GM18507 (cell line): Measurements from ENCODE around the gene LARGE1.
A peak's percentile ranks its signal among the peaks of the same experiment; 100 is the strongest.

Experiments used
- DNase-seq: peaks from one replicate; pipeline ENCODE4 v3.0.0; 2011; ENCODE audit warnings: low read depth; ENCODE audit not compliant: insufficient read length; ENCODE audit errors: extremely low spot score
- FAIRE-seq: peaks from 2 replicates; lab custom pipeline; 2011; peaks lifted over from hg19 to GRCh38; lab: Jason Lieb, UNC

Gene LARGE1

DNA sequence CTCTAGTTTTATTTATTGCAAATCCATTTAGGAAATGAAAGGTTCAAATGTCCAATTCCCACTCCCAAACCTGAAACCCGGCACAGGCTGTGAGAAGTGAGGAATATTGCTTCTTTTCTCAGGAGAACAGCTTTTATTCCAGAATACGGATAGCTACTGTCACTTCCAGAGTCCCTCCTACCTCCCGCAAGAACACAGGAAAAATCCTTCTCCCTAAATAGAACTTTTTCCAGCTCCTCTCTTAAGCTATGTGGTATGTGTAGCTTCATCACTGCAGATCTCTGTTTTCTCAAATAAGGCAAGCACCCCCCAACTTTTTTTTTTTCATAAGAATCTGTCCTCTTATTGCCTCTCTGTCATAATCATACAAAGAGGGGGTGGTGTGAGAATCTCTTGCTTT, 126.8 kb downstream of the LARGE1 start:
- FAIRE-seq, result no peak
- no peak for DNase-seq

DNA sequence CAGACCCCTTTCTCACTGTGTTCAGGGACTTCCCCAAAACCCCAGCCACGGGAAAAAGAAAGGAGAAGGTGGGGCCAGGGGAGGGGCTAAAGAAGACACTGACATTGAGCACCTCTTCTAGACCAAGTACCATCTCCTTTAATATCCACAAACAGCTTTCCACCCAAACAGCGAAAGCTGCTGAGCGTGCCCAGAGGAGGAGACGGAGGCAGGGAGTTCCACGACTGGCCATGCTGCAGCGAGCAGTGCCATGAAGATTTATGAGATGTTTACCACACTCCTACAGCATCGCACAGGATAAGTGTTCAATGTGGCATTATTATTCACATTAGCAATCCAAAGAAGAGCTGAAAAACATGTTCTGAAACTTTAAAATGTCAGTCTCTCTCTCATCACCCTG, 127.4 kb downstream of the LARGE1 start:
- DNase-seq (no peak), FAIRE-seq (peak; percentile 31)

DNA sequence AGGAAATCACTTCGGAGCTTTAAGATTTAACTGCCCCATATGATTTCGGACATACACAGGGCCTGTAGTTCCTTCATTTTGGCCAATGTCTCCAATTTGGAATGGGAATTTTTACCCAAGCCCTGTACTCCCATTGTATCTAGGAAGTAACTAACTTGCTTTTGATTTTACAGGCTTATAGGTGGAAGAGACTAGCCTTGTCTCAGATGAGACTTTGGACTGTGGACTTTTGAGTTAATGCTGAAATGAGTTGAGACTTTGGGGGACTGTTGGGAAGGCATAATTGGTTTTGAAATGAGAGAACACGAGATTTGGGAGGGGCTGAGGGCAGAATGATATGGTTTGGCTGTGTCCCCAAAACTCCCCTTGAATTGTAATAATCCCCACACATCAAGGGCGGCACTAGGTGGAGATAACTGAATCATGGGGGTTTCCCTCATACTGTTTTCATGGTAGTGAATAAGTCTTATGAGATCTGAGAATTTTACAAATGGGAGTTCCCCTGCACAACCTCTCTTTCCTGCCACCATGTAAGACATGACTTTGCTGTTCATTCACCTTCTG, 130.5 kb downstream of the LARGE1 start:
- DNase-seq, result no peak
- peak; percentile 72 for FAIRE-seq

DNA sequence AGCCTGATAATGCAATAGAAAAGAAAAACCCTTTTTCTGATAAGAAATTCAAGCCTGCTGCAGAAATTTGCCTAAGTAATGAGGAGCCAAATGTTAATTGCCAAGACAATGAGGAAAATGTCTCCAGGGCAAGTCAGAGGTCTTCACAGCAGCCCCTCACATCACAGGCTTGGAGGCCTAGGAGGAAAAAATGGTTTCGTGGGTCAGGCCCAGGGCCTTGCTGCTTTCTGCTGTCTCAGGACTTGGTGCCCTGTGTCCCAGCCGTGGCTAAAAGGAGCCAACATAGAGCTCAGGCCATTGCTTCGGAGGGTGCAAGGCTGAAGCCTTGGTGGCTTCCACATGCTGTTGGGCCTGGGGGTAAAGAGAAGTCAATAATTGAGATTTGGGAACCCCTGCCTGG, 131.3 kb downstream of the LARGE1 start:
- DNase-seq, result no peak
- FAIRE-seq, result no peak

DNA sequence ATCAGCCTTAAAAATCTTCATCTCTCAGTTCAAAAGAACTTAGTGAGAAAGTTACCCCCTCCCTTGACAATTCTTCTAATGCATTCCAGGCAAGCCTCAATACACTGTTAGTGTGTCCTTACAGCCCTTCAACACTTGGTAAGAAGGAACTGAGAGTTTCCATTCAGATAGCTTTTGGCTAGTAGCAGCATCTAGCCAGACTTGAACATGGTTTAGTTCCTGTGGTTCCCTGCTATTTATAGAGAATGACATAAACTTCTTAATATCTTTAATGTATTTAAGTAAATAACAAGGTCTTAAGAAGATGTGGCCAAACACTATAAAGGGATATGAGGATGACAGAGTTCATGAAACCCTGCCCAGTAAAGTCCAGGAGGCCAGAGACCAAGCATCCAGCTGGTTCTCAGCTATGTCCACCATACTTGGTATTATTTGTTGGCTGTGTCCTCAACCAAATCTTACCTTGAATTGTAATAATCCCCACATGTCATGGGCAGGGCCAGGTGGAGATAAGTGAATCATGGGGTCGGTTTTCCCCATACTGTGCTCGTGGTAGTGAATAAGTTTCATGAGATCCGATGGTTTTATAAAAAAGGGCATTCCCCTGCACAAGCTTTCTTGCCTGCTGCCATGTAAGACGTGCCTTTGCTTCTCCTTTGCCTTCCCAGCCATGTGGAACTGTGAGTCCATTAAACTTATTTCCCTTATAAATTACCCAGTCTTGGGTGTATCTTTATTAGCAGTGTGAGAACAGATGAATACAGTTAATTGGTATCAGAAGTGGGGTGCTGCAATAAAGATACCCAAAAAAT, 132.4 kb downstream of the LARGE1 start:
- FAIRE-seq (peak; percentile 77), DNase-seq (no peak)

DNA sequence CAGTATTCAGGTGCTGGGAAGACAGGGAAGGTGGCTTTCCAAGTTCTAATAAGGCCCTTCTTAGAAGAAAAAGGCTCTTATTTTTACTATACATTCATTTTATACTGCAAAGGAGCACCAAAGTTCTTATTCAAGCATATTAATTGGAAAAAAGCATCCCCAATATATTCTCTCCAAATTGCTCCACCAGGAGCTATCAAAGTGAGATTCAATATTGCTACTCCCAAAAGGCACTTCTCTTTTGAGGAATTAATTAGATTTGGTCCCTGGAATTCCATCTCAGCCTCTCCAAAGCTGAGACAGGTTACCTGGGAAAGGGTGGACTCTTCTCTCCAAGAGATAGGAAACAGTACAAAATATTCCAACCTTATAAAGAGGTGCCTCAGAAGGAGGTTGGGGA, 134.1 kb downstream of the LARGE1 start:
- DNase-seq, result no peak
- no peak for FAIRE-seq

DNA sequence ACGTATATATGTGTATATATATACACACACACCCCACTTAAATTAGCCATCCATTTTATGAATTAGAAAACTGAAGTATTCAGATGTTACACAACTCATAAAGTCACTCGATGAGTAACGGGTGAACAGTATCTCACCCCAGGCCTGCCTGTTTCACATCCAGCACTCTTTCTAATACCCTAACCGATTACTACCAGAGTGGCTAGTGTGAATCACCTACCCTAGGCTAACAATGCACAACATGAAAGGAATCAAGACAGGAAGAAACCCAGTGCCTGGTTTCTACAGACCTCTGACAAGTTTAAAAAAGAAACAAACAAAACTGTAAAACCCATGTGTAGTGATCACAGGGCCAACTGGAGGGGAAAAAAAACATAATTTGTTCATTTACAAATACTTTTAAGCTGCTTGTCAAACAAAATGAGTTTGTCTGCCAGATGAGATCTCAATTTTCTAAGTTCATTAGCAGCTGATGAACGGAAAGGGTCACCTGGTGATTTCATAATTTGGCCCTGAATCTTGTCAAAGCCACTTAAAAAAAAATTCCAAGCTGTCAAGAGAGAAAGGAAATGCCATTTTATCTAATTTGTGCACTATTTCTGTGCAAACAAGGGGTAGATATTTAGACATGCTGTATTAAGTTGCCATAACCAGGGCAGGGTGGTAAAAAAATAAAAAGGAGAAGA, 134.8 kb downstream of the LARGE1 start:
- DNase-seq (no peak), FAIRE-seq (peak; percentile 52)

DNA sequence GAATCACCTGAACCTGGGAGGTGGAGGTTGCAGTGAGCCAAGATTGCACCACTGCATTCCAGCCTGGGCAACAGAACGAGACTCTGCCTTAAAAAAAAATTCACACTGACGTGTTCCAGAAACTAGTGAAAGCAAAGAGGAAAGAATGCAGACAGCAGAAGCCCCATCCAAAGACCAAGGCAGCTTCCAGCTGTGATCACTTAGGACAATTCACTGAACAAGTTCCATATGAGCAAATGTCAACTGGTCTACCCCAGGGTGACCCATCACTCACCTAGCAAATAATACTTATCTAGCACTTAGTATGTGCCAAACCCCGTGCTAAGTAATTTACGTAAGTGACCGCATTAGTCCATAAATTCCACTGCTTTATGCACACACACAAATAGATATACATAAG, 138.9 kb downstream of the LARGE1 start:
- DNase-seq, result no peak
- no peak for FAIRE-seq

DNA sequence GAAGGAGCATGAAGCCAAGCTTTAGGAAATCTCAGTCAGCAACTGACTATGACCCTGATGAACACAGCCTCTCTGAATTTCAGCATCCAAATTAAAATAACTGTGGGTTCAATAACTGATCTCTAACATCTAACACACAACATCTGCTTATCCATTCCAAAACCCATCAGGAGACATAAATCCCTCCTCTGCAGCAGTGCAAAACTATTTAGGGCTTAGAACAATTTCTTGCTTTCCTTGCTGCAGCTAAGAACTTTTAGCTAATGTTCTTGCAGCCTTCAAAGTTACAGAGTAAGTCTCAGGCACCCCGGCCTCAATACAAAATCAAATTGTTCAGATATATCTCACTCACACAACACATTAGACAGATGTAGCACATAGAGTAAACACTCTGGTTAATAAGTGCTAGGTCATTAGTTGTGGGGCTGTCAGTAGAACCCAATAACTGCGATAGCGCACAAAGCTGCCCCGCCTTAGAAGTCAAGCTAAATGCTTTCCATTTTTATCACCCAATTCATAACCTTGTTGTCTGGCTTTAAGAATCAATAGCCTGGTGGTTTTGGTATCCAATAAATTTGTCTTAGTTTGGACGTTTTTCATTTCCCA, 139.6 kb downstream of the LARGE1 start:
- DNase-seq (no peak), FAIRE-seq (no peak)

DNA sequence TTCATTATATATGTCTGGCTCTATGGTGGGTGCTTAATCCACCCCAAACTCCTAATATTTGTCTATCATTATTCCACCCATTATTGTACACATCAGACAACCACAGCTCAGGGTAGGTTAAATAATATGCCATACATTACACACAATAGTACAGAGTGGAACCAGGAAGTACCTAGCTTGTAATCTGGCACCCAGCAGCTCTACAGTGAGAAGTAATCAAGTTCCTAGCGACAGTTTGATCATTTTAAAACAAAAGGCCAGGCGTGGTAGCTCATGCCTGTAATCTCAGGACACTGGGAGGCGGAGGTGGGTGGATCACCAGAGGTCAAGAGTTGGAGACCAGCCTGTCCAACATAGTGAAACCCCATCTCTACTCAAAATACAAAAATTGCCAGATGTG, 141.0 kb downstream of the LARGE1 start:
- FAIRE-seq, result peak; percentile 15
- DNase-seq, result no peak

DNA sequence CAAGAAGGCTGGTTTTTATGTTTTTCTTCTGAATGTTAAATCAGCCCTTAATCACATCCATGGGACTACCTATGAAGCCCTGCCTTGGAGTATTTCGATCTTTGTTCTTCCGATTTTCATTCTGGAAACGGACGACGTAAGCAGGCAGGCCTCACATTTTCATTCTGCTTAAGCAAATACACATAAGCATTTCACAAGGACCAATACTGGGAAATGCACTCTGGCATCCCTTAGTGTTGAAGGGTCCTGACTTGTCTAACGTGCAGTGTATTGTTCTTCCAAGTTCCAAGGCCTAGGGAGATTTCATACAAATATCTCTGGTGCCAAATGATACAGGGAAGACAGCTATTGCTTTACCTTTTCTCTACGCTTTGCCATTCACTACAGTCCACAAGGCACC, 143.8 kb downstream of the LARGE1 start:
- no peak for FAIRE-seq
- DNase-seq, result no peak

DNA sequence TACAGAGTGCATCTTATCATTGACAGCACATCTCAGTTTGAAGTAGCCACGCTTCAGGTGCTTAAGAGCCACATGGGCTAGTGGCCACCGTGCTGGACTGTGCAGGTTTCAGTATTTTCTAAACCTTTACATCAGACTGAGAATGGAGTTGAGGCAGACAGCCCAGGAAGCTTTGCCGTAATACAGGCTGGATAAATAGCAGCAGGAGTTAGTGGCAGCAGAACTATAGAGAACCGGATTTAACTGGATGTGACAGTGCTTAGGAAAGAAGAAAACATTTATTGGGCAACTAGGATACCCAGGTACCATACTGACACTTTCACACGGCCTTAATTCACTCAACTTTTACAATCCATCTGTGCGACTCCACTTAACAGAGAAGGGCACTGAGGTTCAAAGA, 145.5 kb downstream of the LARGE1 start:
- FAIRE-seq (no peak), DNase-seq (no peak)

DNA sequence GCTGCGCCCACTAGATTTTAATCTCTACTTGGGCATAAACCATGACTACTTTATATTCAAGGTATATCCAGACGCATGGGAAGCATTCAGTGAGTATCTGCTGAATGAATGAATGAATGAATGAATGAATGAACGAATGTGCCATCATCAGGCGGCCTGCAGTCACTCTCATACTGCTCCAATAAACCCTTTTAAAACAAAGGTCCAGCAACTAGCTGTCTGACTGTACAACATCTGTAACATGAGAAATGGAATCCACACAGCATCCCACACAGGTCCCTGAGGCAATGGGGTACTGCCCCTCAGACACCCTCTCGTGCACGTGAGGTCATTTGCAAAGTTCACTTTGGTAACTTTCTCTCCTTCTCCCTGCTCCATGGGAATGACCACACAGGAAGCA, 147.5 kb downstream of the LARGE1 start:
- DNase-seq (no peak), FAIRE-seq (no peak)

DNA sequence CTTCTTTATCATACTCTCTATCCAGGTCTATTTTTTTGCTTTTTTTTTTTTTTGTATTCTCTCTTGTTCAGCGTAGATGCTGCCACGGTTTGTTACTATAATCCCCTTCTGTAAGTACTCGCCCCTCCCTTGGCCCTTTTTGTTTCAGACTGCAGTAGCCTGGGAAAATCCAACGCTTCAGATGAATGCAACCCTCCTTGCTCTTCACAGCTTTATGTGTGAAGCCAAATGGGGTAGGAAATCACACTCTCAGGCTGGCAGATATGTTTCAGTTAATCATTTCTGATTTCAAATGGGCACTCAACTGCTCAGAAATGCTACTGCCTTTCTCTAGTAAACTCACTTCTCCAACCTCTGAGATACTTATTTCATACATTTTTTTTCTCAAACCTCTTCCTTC, 149.1 kb downstream of the LARGE1 start:
- FAIRE-seq (no peak), DNase-seq (no peak)

DNA sequence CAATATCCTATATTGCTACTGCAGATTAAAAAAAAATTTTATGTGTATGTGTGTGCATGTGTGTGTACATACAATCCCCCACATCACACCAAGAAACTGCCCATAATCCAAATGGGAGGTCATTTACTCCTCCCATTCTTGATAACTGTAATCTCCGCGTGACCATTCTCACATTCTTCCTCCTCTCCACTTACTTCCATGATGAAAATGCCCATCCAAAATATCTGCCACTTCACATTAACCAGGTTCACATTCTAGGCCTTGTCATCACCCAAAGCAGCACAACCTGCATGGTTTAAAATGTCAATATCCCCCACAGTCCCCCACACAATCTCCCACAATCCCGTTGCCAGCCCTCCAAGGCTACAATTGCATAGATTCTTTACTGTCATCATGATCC, 149.6 kb downstream of the LARGE1 start:
- no peak for FAIRE-seq
- no peak for DNase-seq

DNA sequence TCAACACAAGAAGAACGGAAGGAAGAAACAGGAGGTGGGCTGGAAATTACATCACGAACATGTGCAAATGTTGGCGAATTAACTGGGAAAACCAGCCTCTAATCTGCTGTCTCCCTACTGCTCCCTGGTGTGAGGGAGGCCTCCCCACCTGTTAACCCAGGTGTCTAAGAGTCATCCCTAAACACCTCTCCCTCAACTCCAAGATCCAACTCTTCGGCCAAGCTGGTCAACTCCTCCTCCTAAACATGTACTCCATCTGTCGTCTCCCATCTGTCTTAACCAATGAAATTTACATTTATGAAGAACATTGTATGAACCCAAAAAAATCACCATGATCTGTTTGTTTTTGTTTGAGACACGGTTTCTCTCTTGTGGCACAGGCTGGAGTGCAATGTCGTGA, 154.2 kb downstream of the LARGE1 start:
- FAIRE-seq (no peak), DNase-seq (no peak)

DNA sequence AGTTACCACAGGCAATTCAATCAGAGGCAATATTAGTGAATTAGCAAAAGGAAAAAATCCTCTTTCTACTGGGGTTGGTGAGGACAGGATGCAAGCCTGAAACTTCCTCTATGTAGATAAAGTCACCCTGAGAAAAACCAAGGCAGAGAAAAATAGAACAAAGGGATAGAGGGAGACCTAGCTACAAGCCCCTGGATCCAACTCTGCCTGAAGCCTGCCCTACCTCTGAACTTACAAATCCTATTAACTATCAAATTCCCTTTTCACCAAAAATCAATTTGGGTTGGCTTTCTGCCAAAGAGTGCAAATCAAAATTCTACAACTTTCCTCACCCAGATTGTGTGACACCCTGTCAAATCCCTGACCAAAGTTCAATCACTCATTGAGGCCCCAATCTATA, 161.3 kb downstream of the LARGE1 start:
- FAIRE-seq, result no peak
- DNase-seq, result no peak

DNA sequence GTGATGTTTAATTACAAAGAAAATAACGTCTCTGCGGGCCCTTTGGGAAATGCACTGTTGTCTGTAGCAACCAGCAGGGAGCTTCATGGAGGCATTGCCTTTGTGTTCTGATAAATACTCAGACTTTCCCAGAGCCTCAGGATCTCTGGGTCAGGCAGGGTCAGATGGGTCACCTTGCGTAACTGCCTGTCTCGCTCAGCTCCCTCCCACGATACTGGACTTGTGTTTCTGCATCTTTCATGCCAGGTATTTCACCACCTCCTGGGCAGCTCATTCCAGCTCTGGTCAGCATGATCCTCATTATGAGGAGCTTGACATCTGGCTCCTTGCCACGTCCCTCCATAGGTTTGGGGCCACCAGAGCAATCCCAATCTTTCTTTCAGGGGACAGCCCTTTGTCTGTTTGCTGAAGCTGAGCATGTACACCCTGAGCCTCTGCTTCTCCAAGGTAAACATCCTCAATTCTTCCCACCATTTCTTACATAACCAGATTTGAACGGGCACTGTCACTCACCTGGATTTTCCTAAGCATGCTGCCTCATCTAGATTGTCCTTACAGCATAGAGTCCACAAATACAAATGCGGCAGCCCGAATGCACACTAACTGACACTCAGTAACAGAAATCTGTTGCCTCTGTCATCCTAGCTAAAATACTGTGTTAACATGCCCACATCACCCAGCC, 162.3 kb downstream of the LARGE1 start:
- DNase-seq, result no peak
- FAIRE-seq, result no peak

DNA sequence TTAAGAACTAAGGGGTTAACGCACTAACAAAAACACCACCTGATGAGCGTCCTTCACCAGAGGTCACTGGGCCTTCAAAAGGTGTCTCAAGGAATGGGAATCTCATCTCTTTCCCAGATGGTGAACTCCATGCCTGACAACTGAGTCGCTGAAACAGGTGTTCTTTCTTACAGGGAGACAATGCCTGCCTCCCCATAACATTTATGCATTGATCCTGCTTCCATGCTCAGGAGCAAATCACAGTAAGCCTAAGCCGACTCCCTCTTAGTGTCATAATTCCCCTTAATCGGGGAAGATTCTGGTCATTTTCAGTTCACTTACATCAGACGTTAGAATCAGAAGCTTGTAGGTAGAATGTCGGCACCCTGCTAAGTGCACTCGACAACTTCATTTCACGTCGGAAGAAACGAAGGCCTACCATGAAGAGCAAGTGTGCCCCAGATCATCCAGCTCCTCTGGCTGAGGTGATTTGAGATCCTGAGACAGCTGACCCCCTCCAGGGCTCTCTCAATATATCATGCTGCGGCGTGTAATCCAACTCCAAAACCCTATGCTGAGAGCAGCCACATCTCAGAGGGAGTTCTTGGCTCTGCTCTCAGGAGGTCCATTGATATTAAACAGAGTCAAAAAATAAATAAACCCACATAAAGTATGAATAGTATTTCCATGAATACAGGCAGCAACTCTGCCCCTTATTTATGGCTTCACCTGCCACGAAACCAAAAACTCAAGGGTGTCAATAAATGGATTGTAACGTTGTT, 163.1 kb downstream of the LARGE1 start:
- DNase-seq (no peak), FAIRE-seq (no peak)
